ENCODE data around the gene CACNA1H. TPM values are rescaled to one million over a fixed set of nuclear protein-coding genes. Genes with fewer than 3 reads are reported as not detected.
"Not testable (repeated sequence)": the region's sequence is repeated elsewhere in the genome, so short reads cannot be mapped to it uniquely, and the experiment has no call there.

The CACNA1H gene
- total RNA-seq, 4 donors from 2014 or later, result 17.0 to 63.6 (median 39.5) TPM

GRCh38 chr16:1265090-1265630 lies 112.3 kb downstream of the CACNA1H start:
- Histone ChIP-seq H3K27ac (no peak overlapping the region), H3K4me1 (no peaks in the 10 kb centered on the region), H3K9me3 (no peaks in the 10 kb centered on the region), H3K4me3 (no peak overlapping the region), H3K27me3 (peaks cover 39% of the 10 kb centered on the region), H3K36me3 (no peaks in the 10 kb centered on the region)
- in situ Hi-C loops (cut with MboI; ENCODE audit: low pct_ligation_motif_present in 1 of 4, low pct_unique_long_range_greater_than_20kb in 1 of 4, low sequenced_read_pairs in 3 of 4), result no loop called here
- intact Hi-C loops (cut with DNase I; ENCODE audit: low total_unique reads), result no loop called here
- WGBS, 2 donors (ENCODE audit: low coverage in 1 of 2), result 71% methylated on average over 9 of the region's 13 CpGs; no CpG with 5 or more reads in 1 of the 2 donors
- TF ChIP-seq EP300 (IDR thresholded peaks at IDR 0.05; ENCODE audit: low read depth) (no peak), POLR2A (IDR thresholded peaks at IDR 0.05) (no peak), POLR2AphosphoS5 (IDR thresholded peaks at IDR 0.05) (no peak), CTCF (IDR thresholded peaks at IDR 0.05) (no peak)
- no peak for DNase-seq

DNA sequence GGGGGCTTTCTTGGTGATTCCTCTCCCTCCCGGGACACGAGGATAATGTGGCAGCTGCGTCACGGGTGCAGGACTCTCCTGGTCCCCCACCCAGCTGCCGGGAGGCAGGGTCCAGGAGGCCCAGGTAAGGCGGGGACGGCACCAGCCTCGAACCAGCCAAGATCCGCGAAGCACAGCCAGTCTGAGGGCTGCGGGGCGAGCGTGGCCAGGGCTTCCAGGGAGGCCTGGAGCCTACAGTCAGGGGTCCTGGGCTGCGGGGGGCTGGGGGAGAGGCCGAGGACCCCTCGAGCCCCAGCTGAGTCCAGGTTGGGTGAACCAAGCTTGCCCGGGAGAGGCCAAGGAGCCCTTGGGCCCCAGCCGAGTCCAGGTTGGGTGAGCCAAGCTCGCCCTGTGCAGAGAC lies 112.9 kb downstream of the CACNA1H start:
- WGBS, 2 donors (ENCODE audit: low coverage in 1 of 2), result 70 to 75% methylated on average over 2 to 14 of the region's 19 CpGs
- Histone ChIP-seq H3K27ac (no peak overlapping the region), H3K9me3 (no peaks in the 10 kb centered on the region), H3K36me3 (no peaks in the 10 kb centered on the region), H3K4me1 (no peaks in the 10 kb centered on the region), H3K27me3 (peaks cover 32% of the 10 kb centered on the region), H3K4me3 (no peak overlapping the region)
- no peak for TF ChIP-seq POLR2A (IDR thresholded peaks at IDR 0.05)
- TF ChIP-seq POLR2AphosphoS5 (IDR thresholded peaks at IDR 0.05), result no peak
- no peak for TF ChIP-seq EP300 (IDR thresholded peaks at IDR 0.05; ENCODE audit: low read depth)
- no peak for TF ChIP-seq CTCF (IDR thresholded peaks at IDR 0.05)
- in situ Hi-C loops (cut with MboI; ENCODE audit: low pct_ligation_motif_present in 1 of 4, low pct_unique_long_range_greater_than_20kb in 1 of 4, low sequenced_read_pairs in 3 of 4) (no loop called here), intact Hi-C loops (cut with DNase I; ENCODE audit: low total_unique reads) (no loop called here)
- DNase-seq, result no peak

DNA sequence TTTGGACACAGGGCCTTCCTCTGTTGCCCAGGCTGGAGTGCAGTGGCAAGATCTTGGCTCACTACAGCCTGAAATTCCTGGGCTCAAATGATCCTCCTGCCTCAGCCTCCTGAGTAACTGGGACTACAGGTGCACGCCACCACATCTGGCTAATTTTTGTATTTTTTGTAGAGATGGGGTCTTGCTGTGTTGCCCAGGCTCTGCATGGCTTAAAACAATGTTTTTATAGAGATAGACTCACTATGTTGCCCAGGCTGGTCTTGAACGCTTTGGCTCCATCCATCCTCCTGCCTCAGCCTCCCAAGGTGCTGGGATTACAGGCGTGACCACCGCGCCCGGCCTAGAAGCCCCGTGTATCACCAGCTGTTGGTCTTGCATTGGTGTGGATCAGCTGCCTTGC lies 116.5 kb downstream of the CACNA1H start:
- H3K27ac ChIP-seq; H3K4me1 ChIP-seq; DNase-seq; intact Hi-C loops (cut with DNase I; ENCODE audit: low total_unique reads); in situ Hi-C loops (cut with MboI; ENCODE audit: low pct_ligation_motif_present in 1 of 4, low pct_unique_long_range_greater_than_20kb in 1 of 4, low sequenced_read_pairs in 3 of 4); H3K4me3 ChIP-seq; H3K27me3 ChIP-seq; H3K36me3 ChIP-seq; H3K9me3 ChIP-seq: not testable (repeated sequence)
- 75 to 80% methylated on average over 3 to 7 of the region's 7 CpGs for WGBS, 2 donors (ENCODE audit: low coverage in 1 of 2)

- Histone ChIP-seq H3K27me3 (peaks cover 9% of the 10 kb centered on the region), H3K36me3 (no peaks in the 10 kb centered on the region), H3K9me3 (no peaks in the 10 kb centered on the region), H3K4me1 (peaks cover 0 to 10% (median 6%) of the 10 kb centered on the region in 4 donors), H3K4me3 (no peak overlapping the region), H3K27ac (no peak overlapping the region)
- TF ChIP-seq CTCF (IDR thresholded peaks at IDR 0.05) (no peak), EP300 (IDR thresholded peaks at IDR 0.05; ENCODE audit: low read depth) (no peak), POLR2AphosphoS5 (IDR thresholded peaks at IDR 0.05) (no peak), POLR2A (IDR thresholded peaks at IDR 0.05) (no peak)
- no peak for DNase-seq
- intact Hi-C loops (cut with DNase I; ENCODE audit: low total_unique reads), result no loop called here
- 55 to 62% methylated on average over 2 to 12 of the region's 12 CpGs for whole genome bisulfite sequencing, 2 donors (ENCODE audit: low coverage in 1 of 2)
- in situ Hi-C loops (cut with MboI; ENCODE audit: low pct_ligation_motif_present in 1 of 4, low pct_unique_long_range_greater_than_20kb in 1 of 4, low sequenced_read_pairs in 3 of 4), result no loop called here
Measured at GRCh38 chr16:1271380-1271723, 118.4 kb downstream of the CACNA1H start.

Other genes with a start within 250 kb of the CACNA1H start
- gene LMF1, start 182.1 kb upstream of the CACNA1H start, total RNA-seq, result 10 to 100 TPM; 15.9 to 34.8 (median 19.6) TPM
- gene SOX8, start 171.3 kb upstream of the CACNA1H start, total RNA-seq, result 1 to 10 TPM in 1 of 4 donors, under 1 TPM in 3; 0.37 to 1.9 (median 0.50) TPM
- gene SSTR5, start 80.4 kb upstream of the CACNA1H start, total RNA-seq, result not detected
- gene C1QTNF8, start 56.9 kb upstream of the CACNA1H start, total RNA-seq, result not detected
- 10 to 100 TPM in 3 of 4 donors, not detected in 1; 20.9 to 41.0 (median 24.0) TPM for gene TPSG1, start 72.2 kb downstream of the CACNA1H start, total RNA-seq
- gene TPSB2, start 77.1 kb downstream of the CACNA1H start, total RNA-seq, result 10 to 100 TPM; 12.5 to 35.2 (median 24.8) TPM
- gene TPSAB1, start 87.6 kb downstream of the CACNA1H start, total RNA-seq, result 10 to 100 TPM in 3 of 4 donors, 1 to 10 TPM in 1; 9.4 to 33.7 (median 23.8) TPM
- 10 to 100 TPM in 1 of 4 donors, 1 to 10 TPM in 2, not detected in 1; 4.6 to 12.0 (median 7.8) TPM for gene TPSD1, start 103.0 kb downstream of the CACNA1H start, total RNA-seq
- 100 to 1,000 TPM in 1 of 4 donors, 10 to 100 TPM in 3; 55.4 to 110 (median 58.5) TPM for gene UBE2I, start 156.5 kb downstream of the CACNA1H start, total RNA-seq
- 100 to 1,000 TPM in 1 of 4 donors, 10 to 100 TPM in 1, 1 to 10 TPM in 2; 7.3 to 190 (median 11.4) TPM for gene BAIAP3, start 180.5 kb downstream of the CACNA1H start, total RNA-seq
- 100 to 1,000 TPM in 1 of 4 donors, 10 to 100 TPM in 3; 56.4 to 135 (median 75.3) TPM for gene TSR3, start 198.8 kb downstream of the CACNA1H start, total RNA-seq
- 100 to 1,000 TPM in 1 of 4 donors, 10 to 100 TPM in 3; 53.8 to 130 (median 79.1) TPM for gene GNPTG, start 198.8 kb downstream of the CACNA1H start, total RNA-seq